ENCODE results near the gene NFKBIL1. TPM values are rescaled to one million over a fixed set of nuclear protein-coding genes. Genes with fewer than 3 reads are reported as not detected.
"Not testable (repeated sequence)": the region's sequence is repeated elsewhere in the genome, so short reads cannot be mapped to it uniquely, and the experiment has no call there.

The NFKBIL1 gene
- total and polyA plus RNA-seq, 9 donors = 16.3 to 20.6 (median 17.2) TPM

GRCh38 chr6:31590691-31591090 is 43.3 kb downstream of the NFKBIL1 start:
- peaks cover 15% of the 10 kb centered on the region for H3K4me1 ChIP-seq (ENCODE audit: control insufficient read depth, insufficient read depth, low read length)
- not testable (repeated sequence) for H3K27me3 ChIP-seq (ENCODE audit: control insufficient read depth, insufficient read depth, low read length); DNase-seq; H3K4me3 ChIP-seq (ENCODE audit: low read length); H3K27ac ChIP-seq (ENCODE audit: low read length); H3K36me3 ChIP-seq (ENCODE audit: control insufficient read depth, insufficient read depth, low read length); H3K9me3 ChIP-seq (replicated peaks; ENCODE audit: control insufficient read depth, low read depth, low read length)
- WGBS (ENCODE audit: insufficient coverage) = 78% methylated on average over 5 of the region's 5 CpGs

- peaks cover 15% of the 10 kb centered on the region for H3K4me1 ChIP-seq (ENCODE audit: control insufficient read depth, insufficient read depth, low read length)
- no peak overlapping the region for H3K4me3 ChIP-seq (ENCODE audit: low read length)
- no peaks in the 10 kb centered on the region for H3K36me3 ChIP-seq (ENCODE audit: control insufficient read depth, insufficient read depth, low read length)
- H3K9me3 ChIP-seq (replicated peaks; ENCODE audit: control insufficient read depth, low read depth, low read length) = no peaks in the 10 kb centered on the region
- no peaks in the 10 kb centered on the region for H3K27me3 ChIP-seq (ENCODE audit: control insufficient read depth, insufficient read depth, low read length)
- 61% methylated on average over 4 of the region's 7 CpGs for WGBS (ENCODE audit: insufficient coverage)
- H3K27ac ChIP-seq (ENCODE audit: low read length) = no peak overlapping the region
- DNase-seq = no peak
These were observed 45.0 kb downstream of the NFKBIL1 start for GRCh38 chr6:31592396-31592771.

GRCh38 chr6:31597006-31597405 is 49.6 kb downstream of the NFKBIL1 start:
- no CpG with 5 or more reads among the region's 2 CpGs for WGBS (ENCODE audit: insufficient coverage)
- H3K9me3 ChIP-seq (replicated peaks; ENCODE audit: control insufficient read depth, low read depth, low read length) = no peaks in the 10 kb centered on the region
- no peak overlapping the region for H3K27ac ChIP-seq (ENCODE audit: low read length)
- H3K27me3 ChIP-seq (ENCODE audit: control insufficient read depth, insufficient read depth, low read length) = no peaks in the 10 kb centered on the region
- no peak overlapping the region for H3K4me3 ChIP-seq (ENCODE audit: low read length)
- H3K4me1 ChIP-seq (ENCODE audit: control insufficient read depth, insufficient read depth, low read length) = no peaks in the 10 kb centered on the region
- DNase-seq = no peak
- no peaks in the 10 kb centered on the region for H3K36me3 ChIP-seq (ENCODE audit: control insufficient read depth, insufficient read depth, low read length)

GRCh38 chr6:31607317-31607716 is 59.9 kb downstream of the NFKBIL1 start:
- H3K36me3 ChIP-seq (ENCODE audit: control insufficient read depth, insufficient read depth, low read length) = no peaks in the 10 kb centered on the region
- no peaks in the 10 kb centered on the region for H3K4me1 ChIP-seq (ENCODE audit: control insufficient read depth, insufficient read depth, low read length)
- no peak overlapping the region for H3K4me3 ChIP-seq (ENCODE audit: low read length)
- H3K27me3 ChIP-seq (ENCODE audit: control insufficient read depth, insufficient read depth, low read length) = no peaks in the 10 kb centered on the region
- WGBS (ENCODE audit: insufficient coverage) = no CpG with 5 or more reads among the region's 1 CpG
- H3K9me3 ChIP-seq (replicated peaks; ENCODE audit: control insufficient read depth, low read depth, low read length) = no peaks in the 10 kb centered on the region
- DNase-seq = no peak
- no peak overlapping the region for H3K27ac ChIP-seq (ENCODE audit: low read length)

Other genes with a start within 250 kb of the NFKBIL1 start
Only the 30 nearest of the 31 such genes appear.
- 139 TPM for gene HLA-B, start 190.4 kb upstream of the NFKBIL1 start, total RNA-seq
- gene HLA-B, start 190.4 kb upstream of the NFKBIL1 start, polyA plus RNA-seq (ENCODE audit: insufficient read depth in 1 of 8, insufficient read length in 8 of 8, low replicate concordance in 1 of 8) = 100 to 1,000 TPM in 7 of 8 donors, 10 to 100 TPM in 1; 93.4 to 266 (median 132) TPM
- gene MICA, start 144.0 kb upstream of the NFKBIL1 start, total RNA-seq = 13.0 TPM
- 10 to 100 TPM in 1 of 8 donors, 1 to 10 TPM in 7; 4.2 to 11.6 (median 6.8) TPM for gene MICA, start 144.0 kb upstream of the NFKBIL1 start, polyA plus RNA-seq (ENCODE audit: insufficient read depth in 1 of 8, insufficient read length in 8 of 8, low replicate concordance in 1 of 8)
- gene MICB, start 49.5 kb upstream of the NFKBIL1 start, total RNA-seq = 0.75 TPM
- 1 to 10 TPM in 4 of 8 donors, under 1 TPM in 4; 0.39 to 1.4 (median 1.0) TPM for gene MICB, start 49.5 kb upstream of the NFKBIL1 start, polyA plus RNA-seq (ENCODE audit: insufficient read depth in 1 of 8, insufficient read length in 8 of 8, low replicate concordance in 1 of 8)
- gene MCCD1, start 18.6 kb upstream of the NFKBIL1 start, total RNA-seq = not detected
- gene MCCD1, start 18.6 kb upstream of the NFKBIL1 start, polyA plus RNA-seq (ENCODE audit: insufficient read depth in 1 of 8, insufficient read length in 8 of 8, low replicate concordance in 1 of 8) = not detected
- 354 TPM for gene DDX39B, start 5.6 kb upstream of the NFKBIL1 start, total RNA-seq
- 100 to 1,000 TPM; 311 to 433 (median 373) TPM for gene DDX39B, start 5.6 kb upstream of the NFKBIL1 start, polyA plus RNA-seq (ENCODE audit: insufficient read depth in 1 of 8, insufficient read length in 8 of 8, low replicate concordance in 1 of 8)
- 1.4 TPM for gene ATP6V1G2, start 1.0 kb upstream of the NFKBIL1 start, total RNA-seq
- gene ATP6V1G2, start 1.0 kb upstream of the NFKBIL1 start, polyA plus RNA-seq (ENCODE audit: insufficient read depth in 1 of 8, insufficient read length in 8 of 8, low replicate concordance in 1 of 8) = 1 to 10 TPM; 2.1 to 5.6 (median 4.6) TPM
- gene LTA, start 24.7 kb downstream of the NFKBIL1 start, total RNA-seq = 0.04 TPM
- under 1 TPM in 5 of 8 donors, not detected in 3; 0.12 to 0.26 (median 0.19) TPM for gene LTA, start 24.7 kb downstream of the NFKBIL1 start, polyA plus RNA-seq (ENCODE audit: insufficient read depth in 1 of 8, insufficient read length in 8 of 8, low replicate concordance in 1 of 8)
- 0.22 TPM for gene TNF, start 28.0 kb downstream of the NFKBIL1 start, total RNA-seq
- under 1 TPM in 6 of 8 donors, not detected in 2; 0.08 to 0.80 (median 0.25) TPM for gene TNF, start 28.0 kb downstream of the NFKBIL1 start, polyA plus RNA-seq (ENCODE audit: insufficient read depth in 1 of 8, insufficient read length in 8 of 8, low replicate concordance in 1 of 8)
- 0.58 TPM for gene LTB, start 34.8 kb downstream of the NFKBIL1 start, total RNA-seq
- 1 to 10 TPM; 1.1 to 2.9 (median 2.3) TPM for gene LTB, start 34.8 kb downstream of the NFKBIL1 start, polyA plus RNA-seq (ENCODE audit: insufficient read depth in 1 of 8, insufficient read length in 8 of 8, low replicate concordance in 1 of 8)
- gene LST1, start 38.7 kb downstream of the NFKBIL1 start, total RNA-seq = 9.0 TPM
- gene LST1, start 38.7 kb downstream of the NFKBIL1 start, polyA plus RNA-seq (ENCODE audit: insufficient read depth in 1 of 8, insufficient read length in 8 of 8, low replicate concordance in 1 of 8) = 1 to 10 TPM; 5.0 to 7.7 (median 6.8) TPM
- gene NCR3, start 45.4 kb downstream of the NFKBIL1 start, total RNA-seq = not detected
- under 1 TPM in 1 of 8 donors, not detected in 7; 0.14 TPM for gene NCR3, start 45.4 kb downstream of the NFKBIL1 start, polyA plus RNA-seq (ENCODE audit: insufficient read depth in 1 of 8, insufficient read length in 8 of 8, low replicate concordance in 1 of 8)
- 29.2 TPM for gene AIF1, start 67.6 kb downstream of the NFKBIL1 start, total RNA-seq
- gene AIF1, start 67.6 kb downstream of the NFKBIL1 start, polyA plus RNA-seq (ENCODE audit: insufficient read depth in 1 of 8, insufficient read length in 8 of 8, low replicate concordance in 1 of 8) = 10 to 100 TPM; 18.7 to 29.5 (median 21.1) TPM
- gene PRRC2A, start 73.1 kb downstream of the NFKBIL1 start, total RNA-seq = 51.3 TPM
- 100 to 1,000 TPM; 124 to 175 (median 153) TPM for gene PRRC2A, start 73.1 kb downstream of the NFKBIL1 start, polyA plus RNA-seq (ENCODE audit: insufficient read depth in 1 of 8, insufficient read length in 8 of 8, low replicate concordance in 1 of 8)
- 150 TPM for gene BAG6, start 105.1 kb downstream of the NFKBIL1 start, total RNA-seq
- 100 to 1,000 TPM; 170 to 229 (median 214) TPM for gene BAG6, start 105.1 kb downstream of the NFKBIL1 start, polyA plus RNA-seq (ENCODE audit: insufficient read depth in 1 of 8, insufficient read length in 8 of 8, low replicate concordance in 1 of 8)
- gene APOM, start 108.3 kb downstream of the NFKBIL1 start, total RNA-seq = 2.6 TPM
- 1 to 10 TPM; 3.5 to 8.5 (median 4.1) TPM for gene APOM, start 108.3 kb downstream of the NFKBIL1 start, polyA plus RNA-seq (ENCODE audit: insufficient read depth in 1 of 8, insufficient read length in 8 of 8, low replicate concordance in 1 of 8)
- gene C6orf47, start 113.2 kb downstream of the NFKBIL1 start, total RNA-seq = 17.1 TPM
- 10 to 100 TPM; 13.7 to 18.9 (median 14.7) TPM for gene C6orf47, start 113.2 kb downstream of the NFKBIL1 start, polyA plus RNA-seq (ENCODE audit: insufficient read depth in 1 of 8, insufficient read length in 8 of 8, low replicate concordance in 1 of 8)
- 9.8 TPM for gene GPANK1, start 117.4 kb downstream of the NFKBIL1 start, total RNA-seq
- gene GPANK1, start 117.4 kb downstream of the NFKBIL1 start, polyA plus RNA-seq (ENCODE audit: insufficient read depth in 1 of 8, insufficient read length in 8 of 8, low replicate concordance in 1 of 8) = 10 to 100 TPM; 13.8 to 19.0 (median 15.7) TPM
- 107 TPM for gene CSNK2B, start 118.5 kb downstream of the NFKBIL1 start, total RNA-seq
- 100 to 1,000 TPM; 127 to 175 (median 140) TPM for gene CSNK2B, start 118.5 kb downstream of the NFKBIL1 start, polyA plus RNA-seq (ENCODE audit: insufficient read depth in 1 of 8, insufficient read length in 8 of 8, low replicate concordance in 1 of 8)
- 4.9 TPM for gene LY6G5B, start 122.4 kb downstream of the NFKBIL1 start, total RNA-seq
- gene LY6G5B, start 122.4 kb downstream of the NFKBIL1 start, polyA plus RNA-seq (ENCODE audit: insufficient read depth in 1 of 8, insufficient read length in 8 of 8, low replicate concordance in 1 of 8) = 10 to 100 TPM in 5 of 8 donors, 1 to 10 TPM in 3; 5.8 to 16.7 (median 12.8) TPM
- gene LY6G5C, start 133.5 kb downstream of the NFKBIL1 start, total RNA-seq = 0.80 TPM
- gene LY6G5C, start 133.5 kb downstream of the NFKBIL1 start, polyA plus RNA-seq (ENCODE audit: insufficient read depth in 1 of 8, insufficient read length in 8 of 8, low replicate concordance in 1 of 8) = 1 to 10 TPM in 7 of 8 donors, under 1 TPM in 1; 0.70 to 3.9 (median 2.2) TPM
- gene ABHD16A, start 155.7 kb downstream of the NFKBIL1 start, total RNA-seq = 50.8 TPM
- gene ABHD16A, start 155.7 kb downstream of the NFKBIL1 start, polyA plus RNA-seq (ENCODE audit: insufficient read depth in 1 of 8, insufficient read length in 8 of 8, low replicate concordance in 1 of 8) = 10 to 100 TPM; 42.0 to 55.8 (median 44.9) TPM
- not detected for gene LY6G6F, start 159.3 kb downstream of the NFKBIL1 start, total RNA-seq
- gene LY6G6F, start 159.3 kb downstream of the NFKBIL1 start, polyA plus RNA-seq (ENCODE audit: insufficient read depth in 1 of 8, insufficient read length in 8 of 8, low replicate concordance in 1 of 8) = not detected
- 0.58 TPM for gene LY6G6D, start 167.7 kb downstream of the NFKBIL1 start, total RNA-seq
- 1 to 10 TPM in 1 of 8 donors, under 1 TPM in 4, not detected in 3; 0.31 to 1.7 (median 0.75) TPM for gene LY6G6D, start 167.7 kb downstream of the NFKBIL1 start, polyA plus RNA-seq (ENCODE audit: insufficient read depth in 1 of 8, insufficient read length in 8 of 8, low replicate concordance in 1 of 8)
- 0.09 TPM for gene LY6G6C, start 174.1 kb downstream of the NFKBIL1 start, total RNA-seq
- 1 to 10 TPM in 1 of 8 donors, under 1 TPM in 6, not detected in 1; 0.15 to 1.2 (median 0.37) TPM for gene LY6G6C, start 174.1 kb downstream of the NFKBIL1 start, polyA plus RNA-seq (ENCODE audit: insufficient read depth in 1 of 8, insufficient read length in 8 of 8, low replicate concordance in 1 of 8)
- gene MPIG6B, start 175.8 kb downstream of the NFKBIL1 start, total RNA-seq = 0.09 TPM
- gene MPIG6B, start 175.8 kb downstream of the NFKBIL1 start, polyA plus RNA-seq (ENCODE audit: insufficient read depth in 1 of 8, insufficient read length in 8 of 8, low replicate concordance in 1 of 8) = 1 to 10 TPM in 1 of 8 donors, under 1 TPM in 7; 0.44 to 1.2 (median 0.74) TPM
- gene DDAH2, start 181.7 kb downstream of the NFKBIL1 start, total RNA-seq = 101 TPM
- gene DDAH2, start 181.7 kb downstream of the NFKBIL1 start, polyA plus RNA-seq (ENCODE audit: insufficient read depth in 1 of 8, insufficient read length in 8 of 8, low replicate concordance in 1 of 8) = 100 to 1,000 TPM; 111 to 147 (median 135) TPM
- gene CLIC1, start 188.9 kb downstream of the NFKBIL1 start, total RNA-seq = 219 TPM
- gene CLIC1, start 188.9 kb downstream of the NFKBIL1 start, polyA plus RNA-seq (ENCODE audit: insufficient read depth in 1 of 8, insufficient read length in 8 of 8, low replicate concordance in 1 of 8) = 100 to 1,000 TPM; 117 to 177 (median 152) TPM
- 9.1 TPM for gene MSH5, start 192.4 kb downstream of the NFKBIL1 start, total RNA-seq
- 10 to 100 TPM in 6 of 8 donors, 1 to 10 TPM in 2; 5.3 to 20.8 (median 11.5) TPM for gene MSH5, start 192.4 kb downstream of the NFKBIL1 start, polyA plus RNA-seq (ENCODE audit: insufficient read depth in 1 of 8, insufficient read length in 8 of 8, low replicate concordance in 1 of 8)
- gene SAPCD1, start 215.0 kb downstream of the NFKBIL1 start, total RNA-seq = 2.7 TPM
- gene SAPCD1, start 215.0 kb downstream of the NFKBIL1 start, polyA plus RNA-seq (ENCODE audit: insufficient read depth in 1 of 8, insufficient read length in 8 of 8, low replicate concordance in 1 of 8) = 1 to 10 TPM; 1.4 to 6.3 (median 2.9) TPM
- gene VWA7, start 229.7 kb downstream of the NFKBIL1 start, total RNA-seq = 1.2 TPM
- gene VWA7, start 229.7 kb downstream of the NFKBIL1 start, polyA plus RNA-seq (ENCODE audit: insufficient read depth in 1 of 8, insufficient read length in 8 of 8, low replicate concordance in 1 of 8) = 1 to 10 TPM in 7 of 8 donors, under 1 TPM in 1; 0.71 to 2.1 (median 1.6) TPM